NB4 (cell line): ENCODE measurements around the gene JAKMIP1.
A peak's percentile ranks its signal among the peaks of the same experiment; 100 is the strongest.

Experiments
- DNase-seq: peaks from one replicate; pipeline ENCODE4 v3.0.0; 2010; ENCODE audit warnings: low read depth
- H3K4me3 ChIP-seq: one replicate; pipeline ENCODE4 v1.5.1; 2011; ENCODE audit warnings: mild to moderate bottlenecking, low read depth, low read length, moderate library complexity
- MYC ChIP-seq: IDR thresholded peaks from 2 replicates; pipeline ENCODE4 v1.6.1; 2011; ENCODE audit warnings: low read depth, low read length
- POLR2A ChIP-seq: IDR thresholded peaks from 2 replicates; pipeline ENCODE4 v1.6.1; 2011; ENCODE audit warnings: mild to moderate bottlenecking; ENCODE audit not compliant: insufficient read length; ENCODE audit errors: extremely low read depth
- TF ChIP-seq, protein P1 (sequence below): IDR thresholded peaks from one replicate; pipeline ENCODE4 v1.5.1; 2012; ENCODE audit warnings: low read depth, low read length
- TF ChIP-seq, protein P2 (sequence below): IDR thresholded peaks from 2 replicates; pipeline ENCODE4 v1.6.1; 2011; ENCODE audit warnings: low read depth, low read length

The JAKMIP1 gene

DNA sequence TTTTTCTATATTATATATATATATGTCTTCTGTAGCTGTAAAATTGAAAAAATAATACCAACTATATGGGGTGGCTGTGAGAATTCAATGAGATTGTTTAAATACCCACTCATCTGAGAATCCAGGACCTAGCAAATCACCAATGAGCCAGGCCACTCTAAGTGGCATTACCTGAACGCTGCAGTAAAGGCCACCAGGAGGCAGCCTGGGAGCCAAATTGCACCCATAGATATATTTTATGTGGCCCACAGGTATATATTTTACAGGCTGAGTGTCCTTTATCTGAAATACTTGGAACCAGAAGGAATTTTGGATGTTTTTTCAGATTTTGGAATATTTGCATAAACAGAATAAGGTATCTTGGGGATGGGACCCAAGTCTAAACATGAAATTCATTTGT, 124.0 kb downstream of the JAKMIP1 start:
- no peak for DNase-seq
- H3K4me3 ChIP-seq, result no peak overlapping the region
- TF ChIP-seq, protein P1, sequence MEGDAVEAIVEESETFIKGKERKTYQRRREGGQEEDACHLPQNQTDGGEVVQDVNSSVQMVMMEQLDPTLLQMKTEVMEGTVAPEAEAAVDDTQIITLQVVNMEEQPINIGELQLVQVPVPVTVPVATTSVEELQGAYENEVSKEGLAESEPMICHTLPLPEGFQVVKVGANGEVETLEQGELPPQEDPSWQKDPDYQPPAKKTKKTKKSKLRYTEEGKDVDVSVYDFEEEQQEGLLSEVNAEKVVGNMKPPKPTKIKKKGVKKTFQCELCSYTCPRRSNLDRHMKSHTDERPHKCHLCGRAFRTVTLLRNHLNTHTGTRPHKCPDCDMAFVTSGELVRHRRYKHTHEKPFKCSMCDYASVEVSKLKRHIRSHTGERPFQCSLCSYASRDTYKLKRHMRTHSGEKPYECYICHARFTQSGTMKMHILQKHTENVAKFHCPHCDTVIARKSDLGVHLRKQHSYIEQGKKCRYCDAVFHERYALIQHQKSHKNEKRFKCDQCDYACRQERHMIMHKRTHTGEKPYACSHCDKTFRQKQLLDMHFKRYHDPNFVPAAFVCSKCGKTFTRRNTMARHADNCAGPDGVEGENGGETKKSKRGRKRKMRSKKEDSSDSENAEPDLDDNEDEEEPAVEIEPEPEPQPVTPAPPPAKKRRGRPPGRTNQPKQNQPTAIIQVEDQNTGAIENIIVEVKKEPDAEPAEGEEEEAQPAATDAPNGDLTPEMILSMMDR, result peak; percentile 48
- TF ChIP-seq, protein P2, sequence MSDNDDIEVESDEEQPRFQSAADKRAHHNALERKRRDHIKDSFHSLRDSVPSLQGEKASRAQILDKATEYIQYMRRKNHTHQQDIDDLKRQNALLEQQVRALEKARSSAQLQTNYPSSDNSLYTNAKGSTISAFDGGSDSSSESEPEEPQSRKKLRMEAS, result no peak

DNA sequence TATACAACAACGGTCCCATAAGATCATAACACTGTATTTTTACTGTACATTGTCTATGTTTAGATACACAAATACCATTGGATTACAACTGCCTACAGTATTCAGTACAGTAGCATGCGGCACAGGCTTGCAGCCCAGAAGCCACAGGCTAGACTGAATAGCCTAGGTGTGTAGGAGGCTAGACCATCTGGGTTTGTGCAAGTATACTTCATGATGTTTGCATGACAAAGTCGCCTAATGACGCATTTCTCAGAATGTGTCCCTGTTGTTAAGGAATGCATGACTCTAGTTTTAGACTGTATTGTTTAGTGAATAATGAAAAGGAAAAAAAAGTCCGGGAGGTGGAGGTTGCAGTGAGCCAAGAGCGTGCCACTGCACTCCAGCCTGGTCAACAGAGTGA, 125.6 kb downstream of the JAKMIP1 start:
- H3K4me3 ChIP-seq, result no peak overlapping the region
- TF ChIP-seq, protein P2, result no peak
- TF ChIP-seq, protein P1, result no peak
- no peak for TF ChIP-seq MYC
- no peak for TF ChIP-seq POLR2A
- DNase-seq, result no peak

DNA sequence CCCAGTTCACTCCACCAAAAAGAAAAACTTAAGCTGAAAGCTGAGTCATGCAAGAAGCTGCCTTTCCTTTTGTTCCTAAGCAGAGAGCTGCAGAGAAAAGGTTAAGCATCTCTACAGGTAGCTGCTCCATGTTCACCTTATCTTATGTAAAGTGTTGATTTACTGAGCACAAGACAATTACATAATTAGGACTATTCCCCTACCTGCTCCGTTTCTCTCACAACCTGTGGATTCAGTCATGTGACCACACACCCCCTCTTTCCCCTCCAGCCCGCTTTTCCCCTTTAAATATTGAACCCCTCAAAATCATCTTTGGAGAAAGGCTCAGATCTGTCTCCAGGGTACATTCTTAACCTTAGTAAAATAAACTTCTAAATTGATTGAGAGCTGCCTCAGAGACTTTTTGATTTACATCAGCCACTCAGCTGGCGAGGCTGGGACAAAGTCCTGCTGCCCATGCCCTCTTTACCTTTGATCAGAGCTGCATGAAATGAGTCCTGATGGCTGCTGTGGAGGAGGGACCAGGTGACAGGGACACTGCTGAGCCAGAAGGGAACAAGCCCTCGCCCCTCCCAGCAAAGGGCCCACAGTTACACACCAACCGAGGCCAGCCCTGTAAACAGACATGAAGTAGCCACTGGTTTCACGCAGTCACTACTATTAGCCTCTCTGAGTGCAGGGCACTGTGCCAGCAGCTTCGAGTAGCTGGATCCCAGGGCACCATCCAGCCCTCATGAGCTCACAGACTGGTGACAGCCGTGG, 128.2 kb downstream of the JAKMIP1 start:
- TF ChIP-seq POLR2A (no peak), MYC (no peak)
- TF ChIP-seq, protein P1, result no peak
- TF ChIP-seq, protein P2, result no peak
- no peak overlapping the region for H3K4me3 ChIP-seq
- DNase-seq, result no peak

DNA sequence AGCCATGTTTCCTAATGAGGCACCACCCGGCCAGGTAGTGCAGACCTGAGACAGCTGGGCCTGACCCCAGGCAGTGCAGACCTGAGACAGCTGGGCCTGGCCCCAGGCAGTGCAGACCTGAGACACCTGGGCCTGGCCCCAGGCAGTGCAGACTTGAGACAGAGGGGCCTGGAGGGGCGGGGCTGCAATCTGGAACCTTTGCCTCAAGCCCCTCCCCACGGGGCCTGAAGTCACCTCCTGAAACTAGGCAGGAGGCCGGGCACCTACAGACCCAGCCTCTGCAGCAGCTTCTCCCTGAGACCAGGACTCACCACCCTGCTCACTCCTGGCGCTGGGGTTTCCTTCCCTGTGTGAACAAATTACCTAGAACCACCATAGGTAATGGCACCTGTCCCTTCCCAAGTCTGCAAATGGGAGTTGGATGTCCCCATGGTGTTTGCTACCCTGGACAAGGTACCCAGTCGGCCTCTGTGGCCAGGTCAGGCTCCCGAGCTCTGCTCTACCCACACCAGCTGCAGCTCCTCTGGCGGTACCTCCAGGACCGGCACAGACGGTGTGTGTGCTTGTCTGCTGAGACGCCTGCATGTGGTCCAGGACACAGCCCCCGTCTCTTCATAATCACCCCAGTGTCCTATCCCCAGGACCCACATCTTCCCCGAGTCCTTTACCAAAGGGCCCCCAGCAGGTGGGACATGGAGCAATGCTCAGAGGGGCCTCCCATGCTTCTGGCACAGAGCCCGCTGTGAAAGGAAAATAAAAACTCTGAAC, 129.0 kb downstream of the JAKMIP1 start:
- TF ChIP-seq POLR2A, result no peak
- no peak for DNase-seq
- no peak overlapping the region for H3K4me3 ChIP-seq

DNA sequence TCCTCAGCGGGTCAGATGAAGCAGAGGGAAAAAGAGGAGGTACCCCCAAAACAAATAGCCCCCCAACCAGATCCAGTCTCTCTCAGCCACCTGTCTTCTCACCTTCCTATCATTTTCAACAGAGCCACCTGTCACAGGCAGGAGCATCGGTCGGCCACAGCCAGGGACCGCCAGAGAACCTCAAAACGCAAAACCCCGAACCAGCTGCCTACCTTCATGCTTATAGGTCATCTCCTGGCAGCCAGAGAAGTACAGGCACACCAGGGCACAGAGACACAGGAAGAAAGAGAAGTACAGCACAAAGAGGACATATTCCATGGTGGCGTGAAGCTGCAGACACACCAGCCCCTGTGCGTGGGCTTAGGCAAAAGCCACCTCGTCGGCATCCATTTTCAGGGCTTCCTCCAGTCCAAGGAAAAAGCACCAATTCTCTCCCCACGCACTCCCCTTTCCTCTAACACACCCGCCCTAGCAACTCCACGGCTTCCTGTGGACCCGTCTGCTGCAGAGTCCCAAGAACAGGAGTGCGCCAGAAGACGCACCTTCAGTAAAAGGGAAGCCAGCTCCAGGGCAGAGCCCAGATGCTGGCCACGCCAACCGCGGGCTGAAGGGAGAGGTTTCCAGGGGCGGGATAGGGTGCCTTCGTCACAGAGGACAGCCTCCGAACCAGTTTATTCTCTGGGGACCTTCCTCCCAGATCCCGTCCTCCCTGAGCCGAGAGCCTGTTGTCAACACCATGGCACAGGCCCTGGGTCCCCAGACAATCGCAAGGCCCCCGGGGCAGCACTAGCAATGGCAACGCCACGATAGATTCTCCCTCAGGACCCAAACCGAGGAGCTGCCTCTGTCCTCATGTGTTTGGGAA, 130.3 kb downstream of the JAKMIP1 start:
- H3K4me3 ChIP-seq, result no peak overlapping the region
- no peak for DNase-seq
- TF ChIP-seq MYC (no peak), POLR2A (no peak)
- TF ChIP-seq, protein P2, result no peak
- TF ChIP-seq, protein P1, result no peak

DNA sequence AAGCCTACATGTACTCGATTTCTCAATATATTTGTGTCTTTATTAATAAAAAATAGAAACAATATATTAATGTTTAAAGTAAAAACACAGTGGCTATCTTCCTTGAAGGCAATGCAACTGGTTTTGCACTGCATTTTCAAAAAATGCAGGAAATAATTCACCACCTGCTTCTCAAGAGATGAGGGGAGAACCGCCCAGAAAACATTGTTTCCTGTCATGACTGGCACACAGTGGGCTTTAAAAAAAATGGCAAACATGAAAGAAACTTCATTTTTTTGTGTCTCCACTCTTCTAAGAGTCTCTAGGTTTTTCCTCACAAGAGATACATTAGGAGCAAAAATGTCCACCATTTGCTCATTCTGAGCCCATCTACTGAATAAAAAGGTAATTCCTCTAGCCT, 131.4 kb downstream of the JAKMIP1 start:
- TF ChIP-seq, protein P2, result no peak
- TF ChIP-seq MYC (no peak), POLR2A (no peak)
- TF ChIP-seq, protein P1, result no peak
- H3K4me3 ChIP-seq, result no peak overlapping the region
- no peak for DNase-seq
